ENCODE data around the gene SOST. TPM values are rescaled to one million over a fixed set of nuclear protein-coding genes. Genes with fewer than 3 reads are reported as not detected.

SOST gene
- total RNA-seq, 1 experiment from 2014 or later: not detected

DNA sequence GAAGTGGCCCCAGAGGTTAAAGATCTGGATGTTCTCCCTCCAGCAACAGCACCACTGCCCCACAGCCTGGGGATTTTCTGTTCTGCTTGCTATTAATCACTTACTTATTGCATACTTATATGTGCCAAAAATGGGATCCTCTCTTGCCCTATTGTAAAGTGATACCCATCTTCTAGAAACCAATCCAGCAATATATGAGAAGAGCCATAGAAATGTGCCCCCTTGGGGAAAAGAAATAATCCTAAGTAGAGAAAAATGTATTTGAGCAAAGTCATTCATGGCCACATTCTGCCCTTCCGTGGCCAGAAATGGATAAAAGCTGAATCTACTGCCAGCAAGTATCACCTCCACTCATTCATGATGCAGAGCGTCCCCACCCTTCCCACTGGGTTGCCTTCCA lies 20.9 kb downstream of the SOST start:
- Histone ChIP-seq H4K91ac (ENCODE audit: insufficient read length, low read depth, low read length) (no peak overlapping the region), H4K20me1 (ENCODE audit: control insufficient read depth, insufficient read depth, insufficient read length) (no peaks in the 10 kb centered on the region), H3K79me2 (ENCODE audit: insufficient read depth, low read length) (no peaks in the 10 kb centered on the region), H4K5ac (ENCODE audit: insufficient read length, low read depth, low read length) (no peak overlapping the region), H3T11ph (ENCODE audit: low read length) (no peak overlapping the region), H3K4me1 (ENCODE audit: insufficient read depth, low read length) (no peaks in the 10 kb centered on the region), H3K9ac (ENCODE audit: extremely low read depth, insufficient read length, low read length) (no peak overlapping the region), H2BK20ac (ENCODE audit: low read depth, low read length, poor library complexity, severe bottlenecking) (no peak overlapping the region), H4K8ac (replicated peaks; ENCODE audit: insufficient read length, low read depth, low read length) (no peak overlapping the region), H3K4me2 (ENCODE audit: insufficient read depth, insufficient read length, low read length) (no peak overlapping the region), H3K23ac (ENCODE audit: insufficient read length, low read depth, low read length) (no peak overlapping the region), H3K14ac (ENCODE audit: insufficient read depth, low read length) (no peak overlapping the region), H2AFZ (ENCODE audit: low read length) (no peak overlapping the region), H3K27ac (ENCODE audit: insufficient read length, low read depth, low read length) (no peak overlapping the region), H3K56ac (ENCODE audit: insufficient read length, low read depth, low read length) (no peak overlapping the region), H3K79me1 (ENCODE audit: insufficient read depth, low read depth, low read length, poor library complexity, severe bottlenecking) (no peaks in the 10 kb centered on the region), H2BK15ac (ENCODE audit: low read depth, low read length) (no peak overlapping the region), H3K27me3 (ENCODE audit: insufficient read depth, low read length) (no peaks in the 10 kb centered on the region), H3K23me2 (ENCODE audit: insufficient read length, low read depth, low read length, poor library complexity, severe bottlenecking) (no peaks in the 10 kb centered on the region), H3K9me3 (ENCODE audit: control insufficient read depth, low read depth, low read length) (peaks cover 12% of the 10 kb centered on the region), H3K18ac (ENCODE audit: insufficient read length, low read depth, low read length) (no peak overlapping the region), H2BK5ac (ENCODE audit: insufficient read length, low read length) (no peak overlapping the region), H2BK120ac (ENCODE audit: low read depth, low read length, poor library complexity, severe bottlenecking) (no peak overlapping the region), H2AK5ac (ENCODE audit: insufficient read length, low read length) (no peak overlapping the region), H2BK12ac (ENCODE audit: insufficient read length, low read depth, low read length) (no peak overlapping the region), H3K4ac (ENCODE audit: low read depth, low read length) (no peak overlapping the region)
- TF ChIP-seq, protein P1, sequence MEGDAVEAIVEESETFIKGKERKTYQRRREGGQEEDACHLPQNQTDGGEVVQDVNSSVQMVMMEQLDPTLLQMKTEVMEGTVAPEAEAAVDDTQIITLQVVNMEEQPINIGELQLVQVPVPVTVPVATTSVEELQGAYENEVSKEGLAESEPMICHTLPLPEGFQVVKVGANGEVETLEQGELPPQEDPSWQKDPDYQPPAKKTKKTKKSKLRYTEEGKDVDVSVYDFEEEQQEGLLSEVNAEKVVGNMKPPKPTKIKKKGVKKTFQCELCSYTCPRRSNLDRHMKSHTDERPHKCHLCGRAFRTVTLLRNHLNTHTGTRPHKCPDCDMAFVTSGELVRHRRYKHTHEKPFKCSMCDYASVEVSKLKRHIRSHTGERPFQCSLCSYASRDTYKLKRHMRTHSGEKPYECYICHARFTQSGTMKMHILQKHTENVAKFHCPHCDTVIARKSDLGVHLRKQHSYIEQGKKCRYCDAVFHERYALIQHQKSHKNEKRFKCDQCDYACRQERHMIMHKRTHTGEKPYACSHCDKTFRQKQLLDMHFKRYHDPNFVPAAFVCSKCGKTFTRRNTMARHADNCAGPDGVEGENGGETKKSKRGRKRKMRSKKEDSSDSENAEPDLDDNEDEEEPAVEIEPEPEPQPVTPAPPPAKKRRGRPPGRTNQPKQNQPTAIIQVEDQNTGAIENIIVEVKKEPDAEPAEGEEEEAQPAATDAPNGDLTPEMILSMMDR (conservative IDR thresholded peaks at IDR 0.05): no peak
- peaks cover 18 to 24% of the 10 kb centered on the region in 2 experiments for H3K4me1 Mint-ChIP-seq
- H3K4me3 Mint-ChIP-seq: no peak overlapping the region
- H3K27me3 Mint-ChIP-seq (ENCODE audit: low read depth): peaks cover 4% of the 10 kb centered on the region; the same call in 1 of the 2 replicates
- WGBS (ENCODE audit: extremely low coverage, insufficient read length, low lambda C conversion rate): no CpG with 5 or more reads among the region's 2 CpGs
- H3K36me3 Mint-ChIP-seq (ENCODE audit: insufficient read depth in 1 of 3, low read depth in 3 of 3): peaks cover 3 to 20% (median 12%) of the 10 kb centered on the region in 3 experiments; a peak in 5 of 7 replicates
- peaks cover 20 to 21% of the 10 kb centered on the region in 2 experiments for H3K9me3 Mint-ChIP-seq
- DNase-seq: no peak
- H3K27ac Mint-ChIP-seq: no peak overlapping the region

Measured in H9 (cell line).